Tibial artery (tissue), 4 donors: ENCODE data around the gene ITGA4.

Source experiments
- DNase-seq, 2 donors: peaks; one replicate each; pipeline ENCODE4 v3.0.0-alpha.2; 2019
- H3K27ac ChIP-seq, 2 donors: fragments of 200-600 bp; sonication (generic) in 1 of 2; 1 replicate in 1 of 2; 2 replicates in 1 of 2; pipeline ENCODE4 v1.5.1; 2018 to 2019; ENCODE audit warnings: mild to moderate bottlenecking in 1 of 2
- H3K27me3 ChIP-seq, 2 donors: fragments of 200-600 bp; sonication (generic) in 1 of 2; one replicate each; pipeline versions ENCODE4 v1.5.1 to v1.6.0; 2016 to 2019
- H3K36me3 ChIP-seq, 3 donors: fragments of 200-600 bp; sonication (generic) in 2 of 3; one replicate each; pipeline ENCODE4 v1.5.1; 2016 to 2019; ENCODE audit warnings: mild to moderate bottlenecking in 2 of 3
- H3K4me1 ChIP-seq, 4 donors: fragments of 200-600 bp; sonication (generic) in 2 of 4; 1 replicate in 3 of 4; 2 replicates in 1 of 4; pipeline ENCODE4 v1.5.1; 2016 to 2019
- H3K4me3 ChIP-seq, 2 donors: fragments of 200-600 bp; sonication (generic) in 1 of 2; 1 replicate in 1 of 2; 2 replicates in 1 of 2; pipeline ENCODE4 v1.5.1; 2018 to 2019; ENCODE audit warnings: mild to moderate bottlenecking in 2 of 2
- H3K9me3 ChIP-seq, 3 donors: fragments of 200-600 bp; sonication (generic) in 1 of 3; one replicate each; pipeline ENCODE4 v1.5.1; 2016 to 2019
- CTCF ChIP-seq, 2 experiments: fragments of 200-600 bp in 1 of 2; fragments of 450-650 bp in 1 of 2; IDR thresholded peaks; one replicate each; pipeline ENCODE4 v1.5.1; 2017 to 2019; ENCODE audit warnings: antibody characterized with exemption in 2 of 2, mild to moderate bottlenecking in 1 of 2, moderate library complexity in 1 of 2
- intact Hi-C: fragments of 100-400 bp; cut with DNase I; formaldehyde crosslinking; loops from one replicate; pipeline ENCODE4 v1.15.0; 2023; ENCODE audit warnings: low total_unique reads

The ITGA4 gene

DNA sequence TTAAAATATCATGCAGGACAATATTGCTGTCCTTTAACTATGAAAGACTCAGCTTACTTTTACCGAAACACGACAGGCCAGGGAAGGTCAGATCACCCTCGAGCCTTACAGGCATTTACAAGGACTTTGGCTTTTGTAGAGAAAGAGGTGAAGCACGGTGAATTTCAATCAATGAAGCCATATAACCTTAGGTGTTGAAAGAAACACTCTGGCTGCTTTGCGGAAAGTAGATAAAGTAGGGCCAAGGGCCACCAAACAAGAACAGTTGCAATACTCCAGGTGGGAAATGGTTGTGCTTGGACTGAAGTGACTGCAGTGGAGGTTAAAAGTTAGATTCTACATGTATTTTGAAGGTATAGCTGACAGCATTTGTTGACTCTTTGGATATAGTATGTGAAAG is 119.2 kb downstream of the ITGA4 start:
- Histone ChIP-seq H3K4me1 (no peaks in the 10 kb centered on the region), H3K4me3 (no peak overlapping the region), H3K36me3 (no peaks in the 10 kb centered on the region), H3K27ac (no peak overlapping the region), H3K9me3 (no peaks in the 10 kb centered on the region), H3K27me3 (no peaks in the 10 kb centered on the region)
- no peak for TF ChIP-seq CTCF (IDR thresholded peaks at IDR 0.05)
- intact Hi-C loops, result no loop called here
- DNase-seq, result no peak

- H3K36me3 ChIP-seq, result no peaks in the 10 kb centered on the region
- intact Hi-C loops, result no loop called here
- no peak for TF ChIP-seq CTCF (IDR thresholded peaks at IDR 0.05)
- H3K27ac ChIP-seq, result no peak overlapping the region
- no peaks in the 10 kb centered on the region for H3K27me3 ChIP-seq
- no peaks in the 10 kb centered on the region for H3K9me3 ChIP-seq
- no peak overlapping the region for H3K4me3 ChIP-seq
- no peaks in the 10 kb centered on the region for H3K4me1 ChIP-seq
- no peak for DNase-seq
These were observed 121.6 kb downstream of the ITGA4 start for GRCh38 chr2:181578829-181579228.

GRCh38 chr2:181581534-181581933 is 124.3 kb downstream of the ITGA4 start:
- H3K27me3 ChIP-seq, result no peaks in the 10 kb centered on the region
- no peak overlapping the region for H3K4me3 ChIP-seq
- DNase-seq, result no peak
- no peak overlapping the region for H3K27ac ChIP-seq
- no peaks in the 10 kb centered on the region for H3K36me3 ChIP-seq
- H3K9me3 ChIP-seq, result no peaks in the 10 kb centered on the region
- intact Hi-C loops, result no loop called here
- no peaks in the 10 kb centered on the region for H3K4me1 ChIP-seq
- no peak for TF ChIP-seq CTCF (IDR thresholded peaks at IDR 0.05)

GRCh38 chr2:181585732-181586131 is 128.5 kb downstream of the ITGA4 start:
- no peaks in the 10 kb centered on the region for H3K4me1 ChIP-seq
- intact Hi-C loops, result no loop called here
- H3K9me3 ChIP-seq, result no peaks in the 10 kb centered on the region
- no peaks in the 10 kb centered on the region for H3K27me3 ChIP-seq
- TF ChIP-seq CTCF (IDR thresholded peaks at IDR 0.05), result no peak
- no peak for DNase-seq
- no peaks in the 10 kb centered on the region for H3K36me3 ChIP-seq
- no peak overlapping the region for H3K27ac ChIP-seq
- H3K4me3 ChIP-seq, result no peak overlapping the region
